Dedifferentiated amniotic fluid mesenchymal stem cell (primary cell): Measurements from ENCODE around the gene TSC22D1.

Experiments used
- DNase-seq: peaks from one replicate; pipeline ENCODE4 v3.0.0-alpha.2; 2016; ENCODE audit errors: extremely low spot score

The TSC22D1 gene

DNA sequence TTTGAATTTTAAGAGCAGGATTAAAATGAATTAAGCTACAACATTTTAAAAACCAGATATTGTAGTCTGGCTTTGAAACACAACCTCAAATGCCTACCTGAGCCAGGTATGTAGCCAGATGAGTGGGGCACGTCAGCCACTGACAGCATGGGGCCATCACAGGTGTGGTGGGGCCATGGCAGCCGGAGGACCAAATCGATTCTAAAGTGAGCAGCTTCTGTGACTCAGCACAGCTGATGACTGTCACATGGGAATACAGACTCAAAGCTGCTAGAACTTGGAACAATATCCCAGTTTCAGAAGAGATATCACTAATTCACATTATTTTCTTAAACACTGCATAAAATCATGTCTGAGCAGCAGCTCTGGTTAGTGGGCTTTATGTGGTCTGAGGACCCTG, 149.7 kb downstream of the TSC22D1 start:
- no peak for DNase-seq

DNA sequence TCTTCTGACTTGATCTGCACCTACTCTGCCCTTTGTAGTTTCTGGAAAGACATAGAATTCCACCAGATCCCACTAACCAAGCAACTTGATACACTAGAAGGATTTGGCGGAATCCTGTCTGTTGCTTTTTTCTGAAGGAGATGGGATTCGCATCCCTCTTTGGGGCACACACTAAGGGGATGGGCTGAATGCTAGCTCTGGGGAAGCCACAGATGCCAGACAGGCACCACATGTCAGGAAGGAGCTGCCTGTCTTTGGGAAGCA, 150.4 kb downstream of the TSC22D1 start:
- no peak for DNase-seq

DNA sequence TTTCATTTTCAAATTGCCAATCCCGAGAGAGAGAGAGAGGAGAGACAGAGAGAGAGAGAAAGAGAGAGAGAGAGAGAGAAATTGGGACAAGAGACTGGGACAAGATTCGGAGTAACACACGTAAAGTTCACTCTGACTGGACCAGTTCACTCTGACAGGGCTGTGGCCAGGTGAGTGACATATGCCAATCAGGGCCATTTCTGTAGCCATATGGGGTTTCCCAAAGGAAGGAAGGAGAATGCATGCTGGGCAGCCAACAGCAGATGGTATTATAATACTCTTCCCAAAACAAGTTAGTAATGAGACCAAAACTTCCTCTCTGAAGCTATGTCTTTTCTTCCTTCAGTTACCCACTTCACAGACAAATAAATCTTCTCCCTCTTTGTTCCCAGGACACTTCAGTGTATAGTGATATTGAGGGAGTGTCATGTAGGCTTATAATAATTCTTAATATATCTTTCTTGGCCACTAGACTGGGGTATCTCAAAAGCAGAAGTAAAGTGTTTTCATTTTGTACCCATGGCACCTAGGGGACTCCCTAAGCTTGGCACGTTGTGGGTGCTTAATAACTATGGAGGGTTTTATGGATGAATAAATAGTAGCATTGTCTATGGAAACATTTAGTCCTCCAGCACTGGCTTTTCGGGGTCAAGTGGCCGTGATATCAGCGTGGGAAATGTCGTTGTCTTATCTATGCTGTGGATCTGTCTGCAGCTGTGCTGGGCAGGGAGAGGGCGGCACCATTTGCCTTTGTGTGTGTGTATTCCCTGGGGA, 150.9 kb downstream of the TSC22D1 start:
- DNase-seq: no peak

DNA sequence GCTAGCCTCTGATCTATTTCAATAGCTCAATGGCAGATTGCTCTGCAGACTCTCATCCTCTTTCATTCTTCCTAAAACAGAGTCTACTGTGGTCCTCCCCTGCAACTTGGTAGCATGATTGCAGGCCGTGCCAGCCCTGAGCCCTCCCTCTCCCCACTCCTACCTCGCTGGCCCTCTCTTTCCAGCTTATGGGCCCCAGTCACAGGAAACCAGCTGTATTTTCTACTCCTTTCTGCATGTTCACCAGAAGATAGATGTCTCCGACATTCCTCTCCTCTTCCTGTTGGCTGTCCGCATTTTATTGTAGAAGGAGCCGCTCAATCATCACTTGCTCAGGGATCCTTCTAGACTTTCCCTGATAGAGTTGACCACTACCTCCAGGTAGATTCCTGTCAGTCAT, 152.3 kb downstream of the TSC22D1 start:
- no peak for DNase-seq

DNA sequence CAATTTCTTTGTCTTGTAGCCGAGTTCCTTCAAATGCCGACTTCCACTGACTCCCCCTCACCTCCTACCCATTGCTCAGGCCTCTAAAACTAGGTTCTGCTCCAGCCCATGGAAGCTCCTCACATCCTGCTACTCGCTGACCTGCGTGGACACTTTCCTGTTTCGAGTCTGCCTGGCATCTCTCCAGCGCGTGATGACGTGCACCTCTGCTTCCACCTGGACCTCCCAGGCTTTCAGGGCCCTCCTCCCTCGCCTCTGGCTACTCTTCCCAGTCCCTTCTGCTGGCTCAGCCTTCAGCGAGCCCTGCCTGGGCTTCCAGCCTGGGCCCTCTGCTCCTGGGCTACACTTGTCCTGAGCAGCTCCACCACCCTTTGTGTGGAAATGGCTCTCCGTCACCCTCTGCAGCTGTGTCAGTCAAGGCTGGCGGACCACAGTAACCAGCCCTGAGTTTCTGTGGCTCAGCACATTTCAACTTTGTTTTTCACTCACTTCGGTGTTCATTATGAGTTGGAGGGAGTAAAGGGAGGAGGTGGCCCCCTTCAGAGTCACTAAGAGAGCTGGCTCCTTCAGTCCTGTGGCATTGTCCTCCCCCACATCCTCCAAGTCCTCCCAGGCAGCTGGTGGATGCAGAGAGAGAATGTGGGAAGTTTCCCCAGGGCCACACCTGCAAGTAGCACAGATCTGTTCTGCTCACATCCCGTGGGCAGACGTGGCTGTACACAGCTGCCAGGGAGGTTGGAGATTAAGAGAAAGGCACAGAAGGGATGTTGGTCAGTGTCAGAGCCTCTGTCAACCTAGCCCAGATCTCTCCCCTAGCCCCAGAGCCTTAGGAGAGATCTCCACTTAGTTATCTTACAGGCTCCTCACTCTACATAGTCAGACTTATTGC, 153.1 kb downstream of the TSC22D1 start:
- no peak for DNase-seq

DNA sequence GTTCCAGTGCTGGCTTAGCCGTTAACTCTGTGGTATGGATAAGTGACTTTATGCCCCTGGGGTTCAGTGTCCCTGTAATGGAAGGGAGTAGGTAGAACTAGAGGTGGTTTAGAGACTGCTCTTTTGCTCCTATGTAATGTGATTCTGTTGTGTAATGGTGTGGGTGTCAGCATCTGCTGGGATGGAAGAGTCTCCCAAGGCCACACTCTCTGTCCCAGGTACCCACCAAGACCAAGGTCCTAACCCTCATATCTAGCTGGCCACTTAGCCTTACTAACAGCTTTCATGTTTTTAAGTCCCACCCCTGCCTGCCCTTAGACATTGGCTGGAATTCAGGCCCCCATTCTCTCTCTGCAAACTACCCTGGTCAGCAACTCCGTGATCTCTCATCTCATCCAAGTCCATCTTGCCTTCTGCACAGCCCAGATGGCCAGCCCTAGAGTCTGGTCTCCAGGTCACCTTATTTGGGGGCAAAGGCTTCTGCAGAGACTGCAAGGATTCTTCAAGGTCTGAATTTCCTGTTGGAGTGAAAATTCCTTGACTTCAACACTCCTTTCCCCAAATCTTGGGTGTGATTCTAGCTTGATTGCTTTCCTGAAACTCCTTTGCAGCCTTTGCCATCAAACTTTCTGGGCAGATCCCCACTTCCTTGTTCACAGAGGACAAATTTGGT, 154.1 kb downstream of the TSC22D1 start:
- no peak for DNase-seq

DNA sequence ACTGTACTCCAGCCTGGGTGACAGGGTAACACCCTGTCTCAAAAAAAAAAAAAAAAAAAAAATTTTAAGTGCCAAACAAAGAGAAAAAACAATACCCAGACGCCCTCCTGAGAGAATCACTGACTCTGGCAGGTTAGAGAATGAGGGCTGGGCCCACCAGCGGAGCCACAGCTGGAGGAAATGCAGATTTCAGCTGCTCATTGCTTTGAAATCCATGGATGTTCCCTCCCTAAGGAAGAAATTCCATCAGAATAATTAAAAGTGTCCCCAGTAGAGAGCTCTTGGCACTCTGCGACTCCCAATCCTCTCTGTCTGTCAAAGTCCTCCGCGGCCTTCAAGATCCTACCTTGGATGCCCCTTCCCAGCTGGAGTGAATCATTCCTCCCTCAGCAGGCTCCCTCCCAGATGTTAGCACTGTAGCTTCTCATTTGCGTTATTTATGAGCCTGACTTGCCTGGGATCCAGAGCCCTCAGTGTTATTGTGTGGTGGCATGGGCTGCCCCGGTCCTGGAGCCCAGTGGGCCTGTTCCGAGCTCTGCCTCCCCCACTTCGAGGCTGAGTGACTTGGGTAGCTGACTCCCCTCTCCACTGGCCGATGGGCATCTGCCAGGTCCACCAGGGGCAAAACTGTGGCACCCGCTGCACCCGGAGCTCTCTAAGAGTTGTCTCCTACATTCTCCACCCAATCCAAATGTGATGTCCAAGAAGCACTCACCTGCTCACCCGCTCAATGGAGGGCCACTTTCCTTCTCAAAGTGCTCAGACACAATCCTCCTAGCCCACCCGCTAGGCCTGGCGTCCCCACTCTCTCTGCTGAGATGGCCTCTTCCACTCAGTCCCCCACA, 155.5 kb downstream of the TSC22D1 start:
- no peak for DNase-seq

DNA sequence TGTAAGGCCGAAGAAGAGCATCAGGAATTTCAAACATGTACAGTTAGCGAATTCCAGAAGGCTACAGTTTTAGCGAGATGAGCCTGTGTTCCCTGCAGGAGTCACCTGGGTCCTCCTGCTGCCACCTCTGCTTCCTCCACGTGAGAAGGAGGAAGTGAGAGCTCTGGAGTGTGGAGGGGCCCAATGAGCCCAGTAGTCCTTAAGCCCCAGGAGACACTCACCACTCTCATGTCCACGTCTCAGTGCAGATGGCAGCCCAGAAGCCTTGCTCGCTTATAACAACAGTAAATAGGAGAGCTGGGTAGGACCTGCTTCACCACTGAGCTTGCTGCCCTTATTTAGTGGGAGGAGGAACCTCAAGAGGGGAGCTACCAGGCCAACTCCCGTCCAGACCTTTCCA, 158.3 kb downstream of the TSC22D1 start:
- no peak for DNase-seq

DNA sequence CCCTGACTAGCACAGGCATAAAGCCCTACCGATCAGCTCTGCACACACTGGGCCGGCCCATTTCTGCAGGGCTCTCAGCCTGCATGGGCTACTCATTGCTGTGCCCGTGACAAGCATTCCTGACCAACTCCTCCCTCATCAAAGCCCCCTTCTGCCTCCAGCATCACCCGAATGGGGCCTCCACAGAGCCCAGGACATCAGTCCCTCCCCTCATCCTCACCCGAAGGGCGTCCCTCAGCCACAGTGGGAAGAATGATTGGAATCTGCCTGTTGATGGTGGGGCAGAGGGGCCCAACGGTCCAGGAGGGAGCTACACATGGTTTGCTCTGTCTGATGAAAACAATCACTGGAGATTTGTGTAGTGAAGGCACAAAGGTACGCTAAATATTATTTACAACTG, 158.7 kb downstream of the TSC22D1 start:
- DNase-seq: no peak

DNA sequence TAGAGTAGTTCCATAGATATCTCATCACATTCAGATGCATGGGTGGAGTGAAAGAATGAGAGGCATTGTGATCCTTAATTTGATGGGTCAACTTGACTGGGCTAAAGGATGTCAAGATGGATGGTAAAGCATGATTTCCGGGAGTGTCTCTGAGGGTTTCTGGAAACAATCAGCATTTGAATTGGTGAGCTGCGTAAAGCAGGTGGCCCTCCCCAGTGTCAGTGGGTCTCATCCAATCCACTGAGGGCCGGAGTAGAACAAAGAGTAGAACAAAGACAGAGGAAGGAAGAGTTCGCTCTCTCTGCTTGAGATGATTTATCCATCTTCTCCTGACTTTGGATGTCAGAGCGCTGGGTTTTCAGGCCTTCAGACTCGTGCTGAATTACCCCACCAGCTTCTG, 159.4 kb downstream of the TSC22D1 start:
- DNase-seq: no peak

DNA sequence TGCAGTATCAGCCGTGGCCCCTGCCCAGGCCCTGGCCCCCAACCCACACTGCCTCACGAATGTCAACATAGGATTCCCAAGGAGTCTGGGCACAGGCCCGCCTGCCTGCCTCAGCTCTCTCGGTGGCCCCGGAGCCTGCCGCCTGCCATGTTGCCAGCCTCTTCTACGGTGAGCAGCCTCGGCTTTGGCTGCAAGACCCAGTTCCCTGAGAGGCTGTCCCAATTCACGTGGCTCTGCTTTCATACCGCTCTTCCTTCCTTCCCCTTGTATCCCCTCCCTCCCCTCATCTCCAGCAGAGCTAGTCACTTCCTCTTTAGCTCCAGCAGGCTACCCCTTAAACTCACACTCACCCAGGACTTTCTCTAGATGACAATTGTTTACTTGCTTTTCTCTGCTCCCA, 159.8 kb downstream of the TSC22D1 start:
- no peak for DNase-seq

DNA sequence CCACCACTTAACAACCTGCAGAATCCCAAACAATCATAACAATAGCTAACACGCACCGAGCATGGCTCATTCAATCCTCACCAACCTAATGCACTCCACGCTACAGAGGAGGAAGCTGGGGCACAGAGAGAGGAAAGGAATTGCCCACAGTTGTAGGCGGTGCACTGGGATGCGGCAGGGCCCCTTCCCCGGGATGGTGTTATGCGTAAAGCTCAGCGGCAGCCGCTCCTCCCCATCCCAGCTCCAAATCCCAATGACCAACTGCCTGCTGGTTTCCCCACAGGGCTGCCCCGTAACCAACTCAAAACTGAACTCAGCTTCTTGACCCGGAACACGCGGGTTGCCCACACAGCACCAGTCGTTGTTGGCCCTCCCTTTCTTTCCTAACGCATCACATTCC, 160.3 kb downstream of the TSC22D1 start:
- DNase-seq: no peak

DNA sequence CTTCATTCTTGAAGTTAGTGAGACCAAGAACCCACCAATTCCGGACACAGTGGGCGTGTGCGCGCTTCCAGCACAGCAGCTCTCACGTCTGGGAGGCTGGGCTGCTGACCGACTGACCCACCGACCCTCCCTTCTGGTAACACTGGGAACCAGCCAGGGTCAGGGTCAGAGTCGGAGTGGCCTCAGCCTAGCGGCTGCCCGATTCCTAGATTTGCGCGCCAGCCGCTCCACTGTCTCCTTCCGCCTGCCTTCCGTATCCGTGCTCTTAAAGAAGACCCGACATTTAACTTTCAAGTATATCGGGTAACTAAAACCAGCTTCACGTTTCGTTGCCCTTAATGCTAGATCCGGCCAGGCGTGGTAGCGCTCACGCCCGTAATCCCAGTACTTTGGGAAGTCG, 161.4 kb downstream of the TSC22D1 start:
- DNase-seq: no peak

DNA sequence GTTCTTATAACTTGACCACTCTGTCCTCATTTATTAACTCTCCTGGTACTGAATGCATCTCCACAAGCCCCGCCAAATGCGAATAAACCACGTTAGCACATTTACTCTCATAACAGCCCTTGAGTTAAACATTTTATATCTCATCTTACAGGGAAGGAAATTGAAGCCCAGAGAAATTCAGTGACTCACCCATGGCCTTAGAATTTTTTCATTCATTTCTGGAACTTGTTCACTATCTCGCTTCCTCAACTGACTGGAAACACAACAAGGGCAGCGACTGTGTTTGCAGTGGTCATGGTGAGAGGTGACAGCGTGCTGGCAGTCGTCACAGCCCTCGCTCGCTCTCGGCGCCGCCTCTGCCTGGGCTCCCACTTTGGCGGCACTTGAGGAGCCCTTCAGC, 163.0 kb downstream of the TSC22D1 start:
- DNase-seq: no peak

DNA sequence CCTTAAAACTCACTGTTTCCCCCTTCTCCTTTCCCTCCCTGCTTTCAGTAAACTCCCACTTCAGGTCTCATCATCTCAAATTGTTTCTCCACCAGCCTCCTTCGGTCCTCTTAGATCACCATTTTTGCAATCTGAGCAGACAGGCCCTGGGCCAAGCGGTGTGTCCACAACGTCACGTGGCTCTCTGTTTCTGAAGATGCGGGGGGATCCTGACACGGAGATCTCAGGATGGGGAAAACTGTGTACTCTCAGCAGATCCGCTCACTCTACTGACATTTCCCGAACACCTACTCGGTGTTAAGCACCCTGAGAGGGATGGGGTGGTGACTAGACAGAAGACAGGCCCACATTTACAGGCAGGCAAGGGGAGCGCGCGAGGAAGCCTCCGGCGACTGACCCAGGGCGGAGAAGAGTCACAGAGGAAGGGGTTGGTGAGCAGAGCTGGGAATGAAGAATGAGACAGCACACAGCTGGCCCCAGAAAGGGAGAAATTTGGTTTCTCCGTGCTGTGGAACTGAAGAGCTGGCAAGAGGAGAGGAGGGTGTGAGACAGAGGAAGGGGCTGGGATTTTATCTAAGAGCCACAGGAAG, 163.7 kb downstream of the TSC22D1 start:
- no peak for DNase-seq

DNA sequence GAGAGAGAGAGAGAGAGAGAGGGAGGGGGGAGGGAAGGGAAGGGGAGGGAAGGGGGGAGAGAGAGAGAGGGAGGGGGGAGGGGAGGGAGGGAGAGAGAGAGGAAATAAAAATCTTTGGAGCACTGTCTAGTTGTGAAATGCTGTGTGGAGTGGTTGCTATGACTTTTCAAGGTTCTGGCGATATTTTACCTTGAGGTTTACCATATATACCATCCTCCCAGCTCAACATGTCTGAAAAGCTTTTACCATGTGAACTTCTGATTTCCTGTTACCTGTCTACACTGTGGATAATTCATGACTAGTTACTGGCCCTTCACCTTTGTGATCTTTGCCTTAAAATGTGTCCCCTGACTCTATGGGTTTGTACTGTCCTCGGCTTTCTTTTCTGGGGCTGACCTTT, 164.3 kb downstream of the TSC22D1 start:
- DNase-seq: no peak

DNA sequence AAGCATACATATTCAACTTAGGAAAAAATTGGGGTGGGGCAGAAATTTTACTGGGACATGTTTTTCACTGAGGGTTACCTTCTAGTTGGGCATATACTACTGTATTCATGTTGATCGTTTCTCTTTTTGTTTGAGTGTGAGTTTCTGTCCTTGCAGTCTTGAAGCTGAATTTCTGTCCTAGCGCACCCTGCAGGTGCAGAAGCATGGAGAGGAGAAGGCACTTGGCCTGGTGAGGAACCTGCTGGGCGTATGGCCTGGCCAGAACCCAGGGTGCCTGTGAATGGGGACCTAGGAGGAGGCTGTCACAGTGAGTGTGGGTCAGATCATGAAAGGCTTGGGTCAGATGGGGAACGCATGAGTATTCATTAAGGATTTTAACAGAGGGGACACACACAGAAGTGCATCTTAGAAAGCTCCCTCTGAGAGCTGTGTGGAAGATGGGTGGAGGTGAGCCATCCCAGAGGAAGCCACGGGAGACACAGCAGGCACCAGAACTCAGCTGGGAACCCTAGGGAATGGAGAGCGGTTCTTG, 165.7 kb downstream of the TSC22D1 start:
- no peak for DNase-seq

DNA sequence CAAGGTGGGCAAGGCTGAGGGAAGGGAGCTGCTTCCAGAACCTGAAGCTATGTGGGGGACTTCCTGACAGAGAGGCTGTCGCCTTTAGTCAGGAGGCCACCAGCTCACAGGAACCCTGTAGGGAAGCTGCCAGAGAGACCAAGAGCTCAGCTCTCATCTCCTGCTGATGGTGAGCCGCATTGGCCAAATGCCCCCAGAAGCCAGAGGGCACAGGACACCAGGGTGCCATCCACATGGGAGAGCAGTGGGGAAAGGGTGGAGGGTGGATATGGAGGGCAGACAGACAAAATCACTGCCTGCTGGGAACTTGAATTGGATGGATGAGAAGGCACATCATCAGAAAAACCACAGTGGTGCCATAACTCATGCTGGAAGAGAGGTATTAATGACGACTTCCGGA, 166.5 kb downstream of the TSC22D1 start:
- no peak for DNase-seq

DNA sequence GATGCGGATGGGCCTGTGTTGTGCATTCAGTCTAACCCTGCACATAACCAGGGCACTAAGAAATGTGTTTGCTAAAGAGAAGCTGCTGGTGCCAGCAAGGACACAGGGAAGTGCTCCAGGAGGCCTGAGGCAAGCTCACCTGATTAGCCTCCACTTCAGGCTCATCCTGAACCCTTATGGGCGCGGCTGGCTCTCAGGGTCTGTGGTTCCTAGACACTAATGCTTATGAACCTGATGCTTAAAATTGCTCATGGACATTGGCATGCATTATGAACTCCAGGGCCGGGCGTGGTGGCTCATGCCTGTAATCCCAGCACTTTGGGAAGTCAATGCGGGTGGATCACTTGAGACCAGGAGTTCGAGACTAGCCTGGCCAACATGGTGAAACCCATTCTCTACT, 168.2 kb downstream of the TSC22D1 start:
- no peak for DNase-seq

DNA sequence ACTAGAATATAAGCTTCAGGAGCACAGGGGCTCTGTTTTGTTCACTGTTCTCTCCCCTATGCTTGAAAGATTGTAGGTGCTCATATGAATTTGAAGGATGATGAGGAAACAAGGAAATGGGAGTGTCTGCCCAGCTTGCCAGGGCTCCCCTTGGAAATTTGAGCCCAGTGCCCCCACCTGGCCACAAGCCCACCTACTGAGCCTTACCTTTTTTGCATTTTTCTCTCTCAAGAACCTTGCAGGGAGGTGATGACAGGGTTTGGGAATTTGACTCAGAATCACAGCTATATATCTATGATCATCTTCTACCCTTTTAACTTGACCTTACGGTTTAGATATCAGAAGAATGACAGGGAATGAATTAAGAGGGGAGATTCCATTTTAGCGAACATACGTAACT, 168.8 kb downstream of the TSC22D1 start:
- DNase-seq: no peak

DNA sequence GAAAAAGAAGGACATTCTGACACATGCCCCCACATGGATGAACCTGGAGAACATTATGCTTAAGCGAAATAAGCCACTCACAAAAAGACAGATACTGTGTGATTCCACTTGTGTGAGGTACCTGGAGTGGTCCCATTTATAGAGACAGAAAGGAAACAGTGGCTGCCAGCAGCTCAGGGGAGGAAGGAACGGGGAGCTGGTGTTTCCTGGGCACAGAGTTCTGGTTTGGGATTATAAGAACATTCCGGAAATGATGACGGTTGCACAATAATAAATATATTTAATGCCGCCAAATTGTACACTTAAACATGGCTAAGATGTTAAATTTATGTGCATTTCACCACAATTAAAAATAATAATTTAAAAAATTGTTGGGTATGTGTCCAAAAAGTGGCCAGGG, 169.5 kb downstream of the TSC22D1 start:
- no peak for DNase-seq
